Suppressor macrophage (primary cell): ENCODE results near the gene EVA1C.

Experiments
- DNase-seq, 4 experiments: peaks; one replicate each; pipeline ENCODE4 v3.0.0-alpha.2; 2020 to 2022

EVA1C gene

GRCh38 chr21:32463367-32463766, 50.9 kb downstream of the EVA1C start:
- DNase-seq = no peak

GRCh38 chr21:32463889-32464300, 51.4 kb downstream of the EVA1C start:
- no peak for DNase-seq

GRCh38 chr21:32467291-32467690, 54.8 kb downstream of the EVA1C start:
- DNase-seq = no peak

- no peak for DNase-seq
Observed at GRCh38 chr21:32468681-32469111, 56.2 kb downstream of the EVA1C start.

GRCh38 chr21:32469628-32470027, 57.1 kb downstream of the EVA1C start:
- DNase-seq = no peak

GRCh38 chr21:32470206-32470605, 57.7 kb downstream of the EVA1C start:
- DNase-seq = no peak

- no peak for DNase-seq
Observed at GRCh38 chr21:32472890-32473765, 60.6 kb downstream of the EVA1C start.

- no peak for DNase-seq
Observed at GRCh38 chr21:32474179-32475059, 61.9 kb downstream of the EVA1C start.

GRCh38 chr21:32475162-32475812, 62.8 kb downstream of the EVA1C start:
- DNase-seq = no peak

GRCh38 chr21:32476661-32477423, 64.3 kb downstream of the EVA1C start:
- no peak for DNase-seq

GRCh38 chr21:32477424-32477745, 64.9 kb downstream of the EVA1C start:
- DNase-seq = no peak

- no peak for DNase-seq
Observed at GRCh38 chr21:32481875-32482408, 69.4 kb downstream of the EVA1C start.

- DNase-seq = no peak
Observed at GRCh38 chr21:32482565-32483292, 70.2 kb downstream of the EVA1C start.

- DNase-seq = no peak
Observed at GRCh38 chr21:32483293-32483595, 70.7 kb downstream of the EVA1C start.

GRCh38 chr21:32484706-32485380, 72.3 kb downstream of the EVA1C start:
- DNase-seq = peak; percentile 69 to 84 (median 80)

- DNase-seq = no peak
Observed at GRCh38 chr21:32492376-32492775, 79.9 kb downstream of the EVA1C start.

- DNase-seq = no peak
Observed at GRCh38 chr21:32494934-32495709, 82.6 kb downstream of the EVA1C start.

GRCh38 chr21:32496568-32496967, 84.1 kb downstream of the EVA1C start:
- DNase-seq = no peak

- no peak for DNase-seq
Observed at GRCh38 chr21:32499249-32500055, 86.9 kb downstream of the EVA1C start.
